Ectodermal cell (in vitro differentiated cells): ENCODE results near the gene ELMOD2. TPM values are rescaled to one million over a fixed set of nuclear protein-coding genes. Genes with fewer than 3 reads are reported as not detected.
"Not testable (repeated sequence)": the region's sequence is repeated elsewhere in the genome, so short reads cannot be mapped to it uniquely, and the experiment has no call there.

Experiments used
- H3K27ac ChIP-seq: 2 replicates; pipeline ENCODE4 v1.7.0; 2013; ENCODE audit warnings: mild to moderate bottlenecking, low read depth, low read length; ENCODE audit not compliant: insufficient read depth, poor library complexity, severe bottlenecking
- H3K27me3 ChIP-seq: 2 replicates; pipeline ENCODE4 v1.7.0; 2013; ENCODE audit warnings: mild to moderate bottlenecking, low read length; ENCODE audit not compliant: insufficient read depth, control insufficient read depth, poor library complexity, severe bottlenecking
- H3K36me3 ChIP-seq: one replicate; pipeline ENCODE4 v1.7.0; 2013; ENCODE audit warnings: low read length; ENCODE audit not compliant: control insufficient read depth, insufficient read depth
- H3K4me1 ChIP-seq: one replicate; pipeline ENCODE4 v1.7.0; 2013; ENCODE audit warnings: low read length; ENCODE audit not compliant: control insufficient read depth, insufficient read depth
- H3K4me3 ChIP-seq: 2 replicates; pipeline ENCODE4 v1.7.0; 2013; ENCODE audit warnings: low read depth, low read length, control low read depth; ENCODE audit not compliant: insufficient read depth
- H3K9me3 ChIP-seq: 2 replicates; pipeline ENCODE4 v1.7.0; 2013; ENCODE audit warnings: mild to moderate bottlenecking, low read length, moderate library complexity; ENCODE audit not compliant: control insufficient read depth
- WGBS, 2 experiments: methylation state at CpG; one replicate each; pipeline ENCODE4 v1.1.7; 2013; ENCODE audit warnings: missing lambda C conversion rate in 2 of 2; 5-methylcytosine and 5-hydroxymethylcytosine counted together
- polyA plus RNA-seq, 4 experiments: library from polyadenylated mRNA; stranded (reverse); fragments of 50-300 nt; gene quantifications; one replicate each; pipeline ENCODE4 v1.2.3, GENCODE V29; 2013

ELMOD2 gene, protein sequence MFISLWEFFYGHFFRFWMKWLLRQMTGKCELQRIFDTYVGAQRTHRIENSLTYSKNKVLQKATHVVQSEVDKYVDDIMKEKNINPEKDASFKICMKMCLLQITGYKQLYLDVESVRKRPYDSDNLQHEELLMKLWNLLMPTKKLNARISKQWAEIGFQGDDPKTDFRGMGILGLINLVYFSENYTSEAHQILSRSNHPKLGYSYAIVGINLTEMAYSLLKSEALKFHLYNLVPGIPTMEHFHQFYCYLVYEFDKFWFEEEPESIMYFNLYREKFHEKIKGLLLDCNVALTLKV
- 50.0 TPM for polyA plus RNA-seq (2013, experiment 1 of 4)
- polyA plus RNA-seq (2013, experiment 2 of 4), result 62.5 TPM
- polyA plus RNA-seq (2013, experiment 3 of 4), result 46.1 TPM
- 55.0 TPM for polyA plus RNA-seq (2013, experiment 4 of 4)

DNA sequence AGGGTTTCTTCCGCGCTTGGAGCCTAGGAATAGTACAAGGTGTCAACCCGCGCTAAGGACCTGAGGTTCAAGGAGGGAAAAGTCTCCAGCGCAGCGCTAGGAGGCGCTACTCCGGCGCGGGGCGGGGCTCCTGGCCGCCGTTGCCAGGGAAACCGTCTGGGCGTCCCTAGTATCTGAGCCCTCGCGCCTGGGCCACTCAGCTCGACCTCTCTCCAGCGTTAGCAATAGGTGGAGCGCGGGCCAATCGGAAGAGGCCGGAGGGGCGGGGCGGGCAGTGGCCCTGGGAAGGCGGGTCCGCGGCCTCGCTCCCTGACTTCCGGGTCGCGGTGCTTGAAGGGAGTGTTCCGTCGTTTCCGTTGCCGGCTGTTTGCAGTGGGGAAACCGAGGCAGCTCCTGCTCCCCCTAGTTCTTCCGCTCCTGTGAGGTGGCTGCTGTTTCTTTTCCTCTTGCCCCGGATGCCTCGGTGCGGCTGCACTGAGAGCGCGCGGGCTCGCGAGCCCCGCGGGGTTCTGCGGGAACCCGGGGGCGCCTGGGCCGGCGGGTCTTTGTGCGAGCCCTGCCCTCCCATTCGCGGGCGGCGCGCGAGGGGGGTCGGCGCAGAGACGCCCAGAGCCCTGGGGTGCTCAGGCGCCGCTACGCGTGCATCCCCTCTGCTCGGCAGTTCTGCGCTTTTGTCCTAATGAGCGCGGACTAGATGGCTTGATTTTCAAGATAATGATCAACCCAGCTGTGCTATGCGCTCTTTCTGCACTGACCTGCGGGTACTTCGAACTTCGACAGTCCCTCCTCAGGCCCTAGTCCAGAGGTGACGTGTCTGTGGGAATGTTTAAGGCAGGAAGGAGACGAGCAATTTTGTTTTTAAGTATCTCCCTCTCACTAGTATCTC is at the start of gene ELMOD2:
Gene ELMOD2 (plus strand): TSS at position 312 of the 886 bp plus-strand sequence. CDS start 1,261 bp downstream, outside the sequence.
- H3K9me3 ChIP-seq, result no peaks in the 10 kb centered on the region
- WGBS, 2 experiments, result 1% methylated on average over 75 to 77 of the region's 77 CpGs
- H3K36me3 ChIP-seq, result peaks cover 13% of the 10 kb centered on the region
- peaks cover 10% of the 10 kb centered on the region for H3K4me1 ChIP-seq
- peak within 1 kb of the TSS; percentile 65 for H3K4me3 ChIP-seq
- peak within 1 kb of the TSS; percentile 93 for H3K27ac ChIP-seq
- peaks cover 11% of the 10 kb centered on the region for H3K27me3 ChIP-seq

DNA sequence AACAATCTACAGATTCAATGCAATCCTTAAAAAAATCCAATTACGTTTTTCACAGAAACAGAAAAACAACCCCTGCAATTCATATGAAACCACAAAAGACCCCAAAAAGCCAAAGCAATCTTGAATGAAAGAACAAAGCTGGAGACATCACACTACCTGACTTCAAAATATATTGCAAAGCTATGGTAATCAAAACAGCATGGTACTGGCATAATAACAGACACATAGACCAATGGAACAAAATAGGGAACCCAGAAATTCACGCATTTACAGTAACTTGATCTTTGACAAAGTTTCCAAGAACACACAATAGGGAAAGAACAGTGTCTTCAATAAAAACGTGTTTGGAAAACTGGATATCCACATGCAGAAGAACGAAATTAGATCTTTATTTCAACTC is 40.5 kb upstream of the ELMOD2 start:
- H3K36me3 ChIP-seq, result no peaks in the 10 kb centered on the region
- 95 to 96% methylated on average over 4 of the region's 4 CpGs for WGBS, 2 experiments
- no peaks in the 10 kb centered on the region for H3K4me1 ChIP-seq
- H3K27ac ChIP-seq, result no peak overlapping the region
- no peaks in the 10 kb centered on the region for H3K27me3 ChIP-seq
- no peaks in the 10 kb centered on the region for H3K9me3 ChIP-seq
- no peak overlapping the region for H3K4me3 ChIP-seq

DNA sequence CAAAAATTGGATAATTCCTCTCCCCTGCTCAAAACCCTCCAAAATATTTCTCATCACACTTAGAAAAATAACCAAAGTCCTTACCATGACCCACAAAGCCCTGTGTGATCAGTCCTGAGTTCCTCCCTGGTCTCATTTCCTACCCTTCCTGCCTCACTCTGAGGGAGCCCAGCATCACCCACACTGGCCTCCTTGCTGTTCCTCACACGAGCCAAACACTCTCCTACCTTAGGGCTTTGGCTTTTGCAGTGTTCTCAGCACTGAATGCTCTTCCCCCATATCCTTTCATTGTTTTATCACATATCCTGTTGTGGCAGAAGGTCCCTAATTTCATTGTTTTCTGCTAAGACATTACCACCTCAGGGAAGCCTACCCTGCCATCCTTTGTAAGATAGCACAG is 38.0 kb upstream of the ELMOD2 start:
- no peaks in the 10 kb centered on the region for H3K4me1 ChIP-seq
- H3K4me3 ChIP-seq, result no peak overlapping the region
- no peaks in the 10 kb centered on the region for H3K36me3 ChIP-seq
- no peaks in the 10 kb centered on the region for H3K9me3 ChIP-seq
- no peaks in the 10 kb centered on the region for H3K27me3 ChIP-seq
- H3K27ac ChIP-seq, result no peak overlapping the region
- WGBS, 2 experiments, result 67 to 68% methylated on average over 1 of the region's 1 CpG

DNA sequence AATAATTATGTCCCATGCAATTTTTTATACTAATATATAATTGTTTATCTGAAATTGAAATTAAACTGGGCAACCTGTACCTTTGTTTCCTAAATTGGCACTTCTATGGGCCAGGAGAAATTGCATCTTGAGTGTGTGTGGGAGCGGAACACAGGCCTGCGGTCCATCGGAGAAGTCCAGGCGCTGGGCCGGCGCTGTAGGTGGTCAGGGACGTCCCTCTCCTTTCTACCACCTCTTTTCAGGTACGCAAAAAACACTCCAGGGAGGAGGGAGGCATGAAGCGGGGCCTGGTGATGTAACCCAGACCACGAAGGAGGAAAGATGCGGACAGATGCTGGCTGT is 26.6 kb upstream of the ELMOD2 start:
- H3K27me3 ChIP-seq, result peaks cover 53% of the 10 kb centered on the region
- H3K4me3 ChIP-seq, result peak overlapping the region; percentile 18
- H3K9me3 ChIP-seq, result no peaks in the 10 kb centered on the region
- WGBS, 2 experiments, result 47 to 50% methylated on average over 11 of the region's 11 CpGs
- H3K4me1 ChIP-seq, result no peaks in the 10 kb centered on the region
- no peak overlapping the region for H3K27ac ChIP-seq
- H3K36me3 ChIP-seq, result no peaks in the 10 kb centered on the region

GRCh38 chr4:140497747-140498636 is 26.0 kb upstream of the ELMOD2 start, which contains the start of gene MGAT4D:
TSS of gene MGAT4D (minus strand) at chr4:140498293. CDS start at chr4:140498222, 71 bp downstream.
- Histone ChIP-seq H3K27ac (no peak within 1 kb of the TSS), H3K27me3 (peaks cover 53% of the 10 kb centered on the region), H3K4me3 (peak within 1 kb of the TSS; percentile 18), H3K36me3 (no peaks in the 10 kb centered on the region), H3K9me3 (no peaks in the 10 kb centered on the region), H3K4me1 (no peaks in the 10 kb centered on the region)
- 18% methylated on average over 68 of the region's 68 CpGs for WGBS, 2 experiments

DNA sequence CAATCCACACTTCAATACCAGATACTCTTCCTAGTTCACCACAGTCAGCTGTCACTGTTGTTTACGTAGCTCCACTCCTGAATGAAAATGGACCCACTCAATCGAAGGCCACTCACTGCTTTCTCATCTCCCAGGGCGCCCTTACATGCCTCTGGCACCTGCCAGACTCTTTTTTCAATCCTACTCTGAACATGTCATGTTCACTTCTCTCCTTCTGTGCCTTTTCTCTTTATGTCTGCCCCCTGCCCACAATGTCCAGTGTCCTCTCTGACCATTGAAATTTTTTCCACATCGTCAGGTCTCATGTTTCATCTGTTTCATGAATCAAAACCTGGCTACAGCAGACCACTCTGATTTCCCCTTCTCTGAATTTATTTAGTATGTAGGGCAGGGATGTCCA is 24.6 kb upstream of the ELMOD2 start:
- H3K4me1 ChIP-seq, result no peaks in the 10 kb centered on the region

GRCh38 chr4:140504261-140504660 is 19.7 kb upstream of the ELMOD2 start:
- peaks cover 19% of the 10 kb centered on the region for H3K27me3 ChIP-seq
- no peaks in the 10 kb centered on the region for H3K36me3 ChIP-seq
- H3K9me3 ChIP-seq, result no peaks in the 10 kb centered on the region
- no peak overlapping the region for H3K27ac ChIP-seq
- no peaks in the 10 kb centered on the region for H3K4me1 ChIP-seq
- H3K4me3 ChIP-seq, result no peak overlapping the region

More for the DNA sequence above, 24.6 kb upstream of the ELMOD2 start:
- peaks cover 53% of the 10 kb centered on the region for H3K27me3 ChIP-seq
- H3K27ac ChIP-seq, result no peak overlapping the region
- H3K9me3 ChIP-seq, result no peaks in the 10 kb centered on the region
- WGBS, 2 experiments, result 82 to 89% methylated on average over 4 of the region's 4 CpGs
- H3K36me3 ChIP-seq, result no peaks in the 10 kb centered on the region
- no peak overlapping the region for H3K4me3 ChIP-seq

DNA sequence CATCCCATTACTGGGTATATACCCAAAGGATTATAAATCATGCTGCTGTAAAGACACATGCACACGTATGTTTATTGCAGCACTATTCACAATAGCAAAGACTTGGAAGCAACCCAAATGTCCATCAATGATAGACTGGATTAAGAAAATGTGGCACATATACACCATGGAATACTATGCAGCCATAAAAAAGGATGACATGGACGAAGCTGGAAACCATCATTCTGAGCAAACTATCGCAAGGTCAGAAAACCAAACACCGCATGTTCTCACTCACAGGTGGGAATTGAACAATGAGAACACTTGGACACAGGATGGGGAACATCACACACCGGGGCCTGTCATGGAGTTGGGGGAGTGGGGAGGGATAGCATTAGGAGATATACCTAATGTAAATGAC is 10.2 kb upstream of the ELMOD2 start:
- WGBS, 2 experiments, result 88 to 94% methylated on average over 4 of the region's 5 CpGs
- not testable (repeated sequence) for H3K27me3 ChIP-seq, H3K36me3 ChIP-seq, H3K4me3 ChIP-seq, H3K9me3 ChIP-seq, H3K27ac ChIP-seq, H3K4me1 ChIP-seq

DNA sequence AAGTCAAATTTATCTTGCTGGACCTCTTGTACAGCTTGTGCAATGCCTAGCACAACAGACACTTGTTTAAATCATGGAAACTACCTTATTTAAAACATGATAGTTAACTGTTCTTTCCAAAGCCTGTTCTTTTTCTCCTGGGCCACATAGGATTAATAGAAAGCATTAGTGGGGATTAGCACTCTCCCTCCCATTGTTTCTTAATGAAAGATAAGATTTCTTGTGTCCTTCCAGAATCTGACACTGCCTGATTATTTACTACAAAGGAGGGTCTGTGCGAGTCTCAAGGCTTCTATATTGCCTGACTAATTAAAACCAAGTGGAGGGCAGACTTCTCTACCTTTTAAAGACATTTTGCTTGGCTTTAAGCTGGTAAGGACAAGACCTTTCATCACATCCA is 8.5 kb upstream of the ELMOD2 start:
- Histone ChIP-seq H3K4me1 (peaks cover 7% of the 10 kb centered on the region), H3K9me3 (no peaks in the 10 kb centered on the region), H3K27me3 (no peaks in the 10 kb centered on the region), H3K4me3 (no peak overlapping the region), H3K27ac (no peak overlapping the region), H3K36me3 (no peaks in the 10 kb centered on the region)
- 0% methylated on average over 1 of the region's 1 CpG for WGBS, 2 experiments
